ENCODE results near the gene GLG1.

DNA sequence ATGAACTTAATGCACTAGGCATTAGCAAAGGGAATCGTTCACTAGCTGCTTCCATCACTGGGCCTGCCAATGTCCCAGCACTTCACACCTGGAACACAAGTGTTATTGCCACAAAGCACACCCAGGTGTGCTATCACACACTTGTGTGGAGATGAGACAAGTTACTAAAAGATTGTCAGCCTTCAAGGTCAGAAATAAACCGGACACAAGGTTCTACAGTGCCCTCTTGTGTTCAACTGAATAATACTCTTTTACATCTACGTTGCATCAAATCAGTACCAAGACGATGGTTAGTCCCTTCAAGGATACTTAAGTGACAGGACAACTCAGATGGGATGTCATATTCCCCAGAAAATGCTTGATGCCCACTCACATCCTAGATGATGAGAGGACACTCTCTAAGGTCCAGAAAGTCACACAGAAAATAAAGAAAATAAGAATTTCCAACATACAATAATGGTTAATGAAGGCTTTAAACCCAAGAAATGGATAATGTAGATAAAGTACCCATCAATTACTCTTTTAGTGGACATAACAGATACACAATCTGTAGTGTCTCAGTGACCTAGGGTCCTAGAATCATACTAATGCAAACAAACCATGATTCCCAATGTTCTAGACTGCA lies 16.4 kb upstream of the GLG1 start:
- TF ChIP-seq POLR2AphosphoS5 (IDR thresholded peaks at IDR 0.05; ENCODE audit: low read depth, low read length) = no peak
- no peak for TF ChIP-seq TAF1 (IDR thresholded peaks at IDR 0.05; ENCODE audit: low read depth, low read length)
- TF ChIP-seq SPI1 (IDR thresholded peaks at IDR 0.05; ENCODE audit: low read depth, low read length) = no peak
- no peak for TF ChIP-seq POLR2A (IDR thresholded peaks at IDR 0.05; ENCODE audit: low read depth, low read length)

Measured in GM12891 (cell line).